D721Med (cell line): ENCODE measurements around the gene ERC1.

Experiments
- DNase-seq: peaks from one replicate; pipeline ENCODE4 v3.0.0; 2011; ENCODE audit warnings: low spot score; ENCODE audit not compliant: insufficient read length
- FAIRE-seq: peaks from 2 replicates; lab custom pipeline; 2011; peaks lifted over from hg19 to GRCh38; lab: Jason Lieb, UNC
- CTCF ChIP-seq: IDR thresholded peaks from 2 replicates; pipeline ENCODE4 v1.5.1; 2012; ENCODE audit warnings: mild to moderate bottlenecking, control low read depth; ENCODE audit not compliant: insufficient read depth; ENCODE audit errors: missing control alignments

The ERC1 gene

GRCh38 chr12:1391722-1392121, 400.7 kb downstream of the ERC1 start:
- FAIRE-seq = no peak
- no peak for TF ChIP-seq CTCF
- DNase-seq = no peak

GRCh38 chr12:1395421-1395955, 404.5 kb downstream of the ERC1 start:
- FAIRE-seq = no peak
- no peak for TF ChIP-seq CTCF
- peak; percentile 31 for DNase-seq

- DNase-seq (no peak), FAIRE-seq (no peak)
- no peak for TF ChIP-seq CTCF
These were observed 407.6 kb downstream of the ERC1 start for GRCh38 chr12:1398673-1399072.

GRCh38 chr12:1401891-1402290, 410.9 kb downstream of the ERC1 start:
- DNase-seq (no peak), FAIRE-seq (no peak)
- no peak for TF ChIP-seq CTCF

GRCh38 chr12:1403417-1403816, 412.4 kb downstream of the ERC1 start:
- no peak for TF ChIP-seq CTCF
- DNase-seq (no peak), FAIRE-seq (no peak)

GRCh38 chr12:1405619-1406018, 414.6 kb downstream of the ERC1 start:
- no peak for DNase-seq
- no peak for FAIRE-seq
- no peak for TF ChIP-seq CTCF

- DNase-seq = no peak
- FAIRE-seq = no peak
- TF ChIP-seq CTCF = no peak
These were observed 419.8 kb downstream of the ERC1 start for GRCh38 chr12:1410794-1411193.
